ENCODE data around the gene CARD8. TPM values are rescaled to one million over a fixed set of nuclear protein-coding genes. Genes with fewer than 3 reads are reported as not detected.
"Not testable (repeated sequence)": the region's sequence is repeated elsewhere in the genome, so short reads cannot be mapped to it uniquely, and the experiment has no call there.

CARD8 gene, protein sequence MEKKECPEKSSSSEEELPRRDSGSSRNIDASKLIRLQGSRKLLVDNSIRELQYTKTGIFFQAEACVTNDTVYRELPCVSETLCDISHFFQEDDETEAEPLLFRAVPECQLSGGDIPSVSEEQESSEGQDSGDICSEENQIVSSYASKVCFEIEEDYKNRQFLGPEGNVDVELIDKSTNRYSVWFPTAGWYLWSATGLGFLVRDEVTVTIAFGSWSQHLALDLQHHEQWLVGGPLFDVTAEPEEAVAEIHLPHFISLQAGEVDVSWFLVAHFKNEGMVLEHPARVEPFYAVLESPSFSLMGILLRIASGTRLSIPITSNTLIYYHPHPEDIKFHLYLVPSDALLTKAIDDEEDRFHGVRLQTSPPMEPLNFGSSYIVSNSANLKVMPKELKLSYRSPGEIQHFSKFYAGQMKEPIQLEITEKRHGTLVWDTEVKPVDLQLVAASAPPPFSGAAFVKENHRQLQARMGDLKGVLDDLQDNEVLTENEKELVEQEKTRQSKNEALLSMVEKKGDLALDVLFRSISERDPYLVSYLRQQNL
- total RNA-seq = 100 to 1,000 TPM; 123 to 125 TPM

DNA sequence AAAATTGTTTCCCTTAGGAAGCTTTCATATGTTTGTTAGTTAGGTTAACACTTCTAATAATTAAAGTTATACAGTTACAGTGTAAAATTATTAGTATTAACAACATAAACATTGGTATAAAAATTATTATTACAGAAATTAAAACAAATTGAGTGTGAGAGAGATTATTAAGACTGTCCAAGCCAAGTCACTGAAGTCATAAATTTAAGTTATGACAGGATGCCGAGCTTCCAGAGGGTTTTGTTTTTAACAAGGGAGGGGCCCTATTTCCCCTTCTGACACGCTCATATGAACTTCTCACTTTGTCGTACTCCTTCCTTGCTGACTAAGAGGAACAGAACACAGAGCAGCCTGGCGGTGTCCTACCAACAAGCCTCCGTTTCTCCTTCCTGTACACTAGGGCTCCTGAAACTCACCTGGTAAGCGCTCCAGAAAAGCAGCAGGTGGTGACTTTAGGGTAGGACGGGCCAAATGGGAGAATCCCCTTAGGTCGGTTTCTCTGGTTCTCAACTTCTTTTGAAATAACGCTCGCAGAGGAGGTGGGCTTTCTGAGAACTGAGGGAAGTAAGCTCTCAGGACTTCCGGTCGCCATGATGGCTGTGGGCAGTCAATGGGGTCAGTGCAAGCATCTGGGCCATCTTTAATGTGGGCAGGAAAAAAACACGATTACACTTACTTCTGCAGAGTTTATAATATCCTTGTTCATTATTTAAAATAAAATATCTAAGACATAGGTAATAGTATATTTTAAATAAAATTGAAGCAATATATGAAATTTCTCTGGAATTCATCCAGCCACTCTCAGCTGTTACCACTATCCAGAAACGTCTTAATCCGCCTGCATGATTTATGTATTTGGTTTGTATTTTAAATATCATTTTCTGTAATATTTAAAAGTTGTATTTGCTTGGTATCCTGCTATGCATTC lies at the start of gene CARD8:
Gene CARD8 (minus strand): TSS at position 537 of the 928 bp plus-strand sequence. CDS start 14,892 bp downstream, outside the sequence.
- POLR2A ChIA-PET = interaction anchor here (0.6 to 1.6 kb wide), 4 partner anchors 11 to 238 kb away, joined by 3 to 9 read pairs (median 4); no protein-coding TSS in a partner anchor
- CTCF ChIA-PET = interaction anchor here (1.5 to 1.9 kb wide), 2 partner anchors 10 to 51 kb away, joined by 4 to 6 read pairs; no protein-coding TSS in a partner anchor

DNA sequence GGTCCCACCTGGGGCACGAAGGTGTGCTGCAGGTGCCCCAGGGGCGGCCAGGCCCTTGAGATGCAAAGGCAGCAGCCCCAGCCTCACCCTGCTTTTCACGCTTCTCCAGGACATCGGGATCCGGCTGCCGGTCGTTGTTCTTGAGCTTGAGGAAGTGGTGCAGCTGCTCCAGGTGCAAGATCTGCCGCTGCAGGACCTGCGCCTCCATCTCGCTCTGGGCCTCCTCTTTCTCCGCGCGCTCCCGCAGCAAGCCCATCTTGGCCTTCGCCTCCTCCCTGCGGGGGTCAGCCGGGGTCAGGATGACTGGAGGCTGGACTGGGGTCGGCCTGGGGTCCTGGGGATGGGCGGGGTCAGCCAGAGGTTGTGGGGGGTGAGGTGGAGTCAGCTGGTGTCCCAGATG lies 48.2 kb upstream of the CARD8 start:
- POLR2A ChIA-PET = no interaction called here
- CTCF ChIA-PET = no interaction called here

DNA sequence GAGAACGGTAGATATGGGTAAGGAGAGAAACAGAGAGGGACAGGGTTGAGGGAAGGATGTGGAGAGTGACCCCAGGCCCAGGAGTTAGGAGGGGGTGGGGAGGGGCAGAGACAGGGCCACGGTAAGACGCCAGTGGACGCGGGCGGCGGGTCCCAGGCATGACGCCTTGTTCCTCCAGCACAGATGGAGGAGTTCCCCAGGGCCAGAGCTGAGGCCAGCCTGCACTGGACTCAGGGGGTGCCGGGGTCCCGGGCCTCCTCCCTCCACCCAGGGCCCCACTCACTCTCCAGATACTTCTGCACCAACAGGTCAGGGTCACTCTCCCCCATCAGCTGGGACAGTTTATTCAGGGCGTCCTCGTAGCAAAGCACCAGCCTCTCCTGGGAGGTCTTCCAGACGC lies 47.7 kb upstream of the CARD8 start:
- ChIA-PET CTCF (no interaction called here), POLR2A (no interaction called here)

DNA sequence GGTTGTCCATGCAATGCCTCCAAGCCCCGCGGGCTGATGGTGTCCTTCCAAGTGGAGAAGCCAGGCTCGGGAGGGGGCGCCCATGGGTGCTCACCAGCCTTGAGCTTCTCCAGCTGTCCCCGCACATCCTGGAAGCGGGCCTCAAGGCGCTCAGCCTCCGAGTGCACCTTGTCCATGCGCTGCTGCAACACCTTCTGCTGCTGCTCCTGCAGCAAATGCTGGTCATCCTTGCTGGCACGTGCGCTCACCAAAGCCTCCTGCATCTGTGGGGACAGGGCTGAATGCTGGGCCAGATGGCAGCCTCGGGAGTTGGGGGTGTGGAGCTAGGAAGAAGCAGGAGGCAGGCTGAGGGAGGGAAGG lies 46.9 kb upstream of the CARD8 start:
- POLR2A ChIA-PET = no interaction called here
- CTCF ChIA-PET = no interaction called here

- CTCF ChIA-PET = no interaction called here
Observed at GRCh38 chr19:48301886-48302599, 46.3 kb upstream of the CARD8 start.

GRCh38 chr19:48297975-48298374 lies 42.3 kb upstream of the CARD8 start:
- CTCF ChIA-PET = interaction anchor here (1.1 kb wide), 1 partner anchor 14 kb away, joined by 3 read pairs; no protein-coding TSS in a partner anchor
- POLR2A ChIA-PET = no interaction called here

More at GRCh38 chr19:48301886-48302599, 46.3 kb upstream of the CARD8 start:
- POLR2A ChIA-PET = no interaction called here

GRCh38 chr19:48296963-48297734 lies 41.4 kb upstream of the CARD8 start:
- POLR2A ChIA-PET = no interaction called here
- CTCF ChIA-PET = interaction anchor here (1.1 kb wide), 1 partner anchor 15 kb away, joined by 3 read pairs; no protein-coding TSS in a partner anchor

- CTCF ChIA-PET = interaction anchor here (1.2 kb wide), 1 partner anchor 320 kb away, joined by 3 read pairs; no protein-coding TSS in a partner anchor
Observed at GRCh38 chr19:48295458-48295857, 39.7 kb upstream of the CARD8 start.

DNA sequence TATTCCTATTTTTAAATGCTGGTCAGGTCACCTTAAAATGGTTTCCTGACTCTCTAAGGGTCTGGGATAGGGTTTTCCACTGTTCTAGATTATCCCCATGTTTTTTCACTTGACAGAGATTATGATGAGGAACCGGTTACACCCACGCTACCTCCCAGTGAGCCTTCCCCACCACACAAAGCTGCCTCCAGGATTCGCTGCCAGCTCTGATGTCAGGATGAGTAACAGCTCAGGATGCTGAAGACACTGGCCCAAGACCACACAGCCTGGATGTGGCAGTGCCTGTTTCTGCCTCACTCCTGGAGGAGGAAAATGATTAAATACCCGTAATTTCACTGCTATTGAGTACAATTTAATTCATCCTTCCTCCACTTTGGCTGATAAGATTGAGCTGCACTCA lies 37.1 kb upstream of the CARD8 start:
- POLR2A ChIA-PET = no interaction called here
- CTCF ChIA-PET = interaction anchor here (0.9 to 3.5 kb wide), 7 partner anchors 16 to 77 kb away, joined by 3 to 15 read pairs (median 4); no protein-coding TSS in a partner anchor

More at GRCh38 chr19:48295458-48295857, 39.7 kb upstream of the CARD8 start:
- POLR2A ChIA-PET = no interaction called here

DNA sequence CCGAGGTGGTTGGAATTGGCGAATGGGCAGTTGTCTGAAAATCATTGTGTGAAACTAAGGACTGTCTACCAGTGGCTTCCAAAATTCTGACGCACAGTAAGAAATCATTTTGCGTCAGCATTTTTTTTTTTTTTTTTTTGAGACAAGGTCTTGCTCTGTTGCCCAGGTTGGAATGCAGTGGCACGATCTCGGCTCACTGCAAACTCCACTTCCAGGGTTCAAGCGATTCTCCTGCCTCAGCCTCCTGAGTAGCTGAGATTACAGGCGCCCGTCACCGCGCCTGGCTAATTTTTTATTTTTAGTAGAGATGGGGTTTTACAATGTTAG lies 35.7 kb upstream of the CARD8 start:
- CTCF ChIA-PET = interaction anchor here (0.6 to 3.5 kb wide), 7 partner anchors 23 to 88 kb away, joined by 3 to 15 read pairs (median 4); no protein-coding TSS in a partner anchor
- POLR2A ChIA-PET = not testable (repeated sequence)

DNA sequence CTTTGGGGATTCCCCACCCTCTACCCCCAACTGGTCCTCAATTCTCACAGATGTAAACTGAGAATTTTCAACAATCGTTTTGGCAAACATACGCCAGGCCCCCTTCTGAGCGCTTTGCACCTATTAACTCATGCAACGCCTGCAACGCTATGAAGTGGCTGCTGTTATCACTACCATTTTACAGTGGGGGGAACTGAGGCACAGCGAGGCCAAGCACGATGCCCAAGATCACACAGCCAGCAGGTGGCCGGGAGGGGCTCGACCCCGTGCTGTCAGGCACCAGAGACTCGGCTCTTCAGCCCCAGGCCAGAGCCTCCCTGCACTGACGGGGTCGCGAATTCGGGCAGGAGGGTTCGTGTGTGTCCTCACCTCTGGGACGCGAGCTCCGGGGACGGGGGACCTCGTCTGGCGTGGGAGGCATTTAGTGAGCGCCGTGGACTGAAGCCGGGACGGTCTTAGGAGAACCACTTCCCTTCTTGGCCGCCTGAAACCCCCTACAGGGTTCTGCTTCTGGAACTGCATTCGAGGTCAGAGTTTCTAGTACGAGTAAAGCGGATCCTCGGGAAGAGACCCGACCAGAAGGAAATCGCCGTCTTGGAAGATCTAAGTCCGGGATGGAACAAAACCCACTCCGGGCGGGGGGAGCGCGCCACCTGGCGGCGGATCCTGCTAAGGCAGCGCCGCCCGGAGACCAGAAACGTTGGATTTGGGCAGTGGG lies 35.2 kb upstream of the CARD8 start:
- POLR2A ChIA-PET = no interaction called here
- CTCF ChIA-PET = interaction anchor here (0.6 to 3.5 kb wide), 5 partner anchors 23 to 285 kb away, joined by 3 to 15 read pairs (median 13); no protein-coding TSS in a partner anchor

DNA sequence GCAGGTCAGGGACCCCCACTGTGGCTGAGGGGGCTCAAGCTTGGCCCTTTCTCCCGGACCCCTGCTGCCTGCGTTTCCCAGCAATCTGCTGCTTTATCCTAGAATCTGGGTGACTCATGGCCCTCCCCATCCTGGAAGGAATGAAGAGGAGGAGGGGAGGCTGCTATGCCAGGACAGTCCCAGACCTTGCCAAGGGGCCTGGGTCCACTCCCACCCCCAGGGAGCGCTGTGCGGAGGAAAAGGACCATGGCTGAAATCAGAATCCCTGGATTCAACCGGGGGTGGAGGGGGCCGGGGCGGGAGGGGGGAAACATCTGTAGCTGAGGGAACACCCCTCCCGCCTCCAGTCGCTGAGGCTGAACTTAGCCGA lies 34.7 kb upstream of the CARD8 start:
- ChIA-PET CTCF (interaction anchor here (0.6 to 3.5 kb wide), 6 partner anchors 22 to 294 kb away, joined by 3 to 15 read pairs (median 4); no protein-coding TSS in a partner anchor), POLR2A (no interaction called here)

DNA sequence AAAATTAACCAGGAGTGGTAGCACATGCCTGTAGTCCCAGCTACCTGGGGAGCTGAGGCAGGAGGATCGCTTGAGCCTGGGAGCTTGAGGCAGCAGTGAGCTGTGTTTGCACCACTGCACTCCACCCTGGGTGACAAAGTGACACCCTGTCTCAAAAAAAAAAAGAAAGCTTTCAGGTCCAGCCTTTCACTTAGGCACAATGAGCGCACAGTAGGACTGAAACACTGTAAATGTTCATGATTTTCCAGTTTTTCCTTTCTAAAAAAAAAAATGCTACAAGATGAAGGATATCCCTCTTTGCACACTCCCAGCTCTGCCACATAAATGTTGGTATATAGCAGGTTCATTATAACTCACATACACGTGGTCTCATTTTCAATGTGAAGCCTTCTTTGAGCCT lies 32.0 kb upstream of the CARD8 start:
- ChIA-PET POLR2A (no interaction called here), CTCF (no interaction called here)

- ChIA-PET CTCF (interaction anchor here (0.6 kb wide), 1 partner anchor 389 kb away, joined by 3 read pairs; no protein-coding TSS in a partner anchor), POLR2A (no interaction called here)
Observed at GRCh38 chr19:48284896-48285295, 29.2 kb upstream of the CARD8 start.

GRCh38 chr19:48283908-48284307 lies 28.2 kb upstream of the CARD8 start:
- ChIA-PET POLR2A (no interaction called here), CTCF (no interaction called here)

DNA sequence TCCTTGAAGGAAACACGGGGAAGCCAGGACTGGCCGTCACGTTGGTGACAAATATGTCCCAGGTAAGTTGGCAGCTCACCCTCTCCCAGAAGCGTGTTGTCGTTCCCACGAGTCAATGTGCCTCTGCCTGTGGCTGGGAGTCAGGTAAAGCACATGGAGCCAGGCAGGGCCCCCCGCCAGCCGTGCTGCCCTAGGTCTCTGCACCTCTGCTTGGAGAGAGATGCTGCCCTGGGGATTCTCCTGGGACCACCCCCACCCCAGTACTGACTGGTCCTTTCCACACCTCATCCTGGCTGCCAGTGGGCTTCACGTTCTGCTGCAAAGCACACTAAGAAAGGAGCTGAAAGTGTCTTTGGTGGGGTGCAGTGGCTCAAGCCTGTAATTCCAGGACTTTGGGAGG lies 24.0 kb upstream of the CARD8 start:
- ChIA-PET POLR2A (no interaction called here), CTCF (interaction anchor here (1.0 kb wide), 1 partner anchor 11 kb away, joined by 3 read pairs; no protein-coding TSS in a partner anchor)

DNA sequence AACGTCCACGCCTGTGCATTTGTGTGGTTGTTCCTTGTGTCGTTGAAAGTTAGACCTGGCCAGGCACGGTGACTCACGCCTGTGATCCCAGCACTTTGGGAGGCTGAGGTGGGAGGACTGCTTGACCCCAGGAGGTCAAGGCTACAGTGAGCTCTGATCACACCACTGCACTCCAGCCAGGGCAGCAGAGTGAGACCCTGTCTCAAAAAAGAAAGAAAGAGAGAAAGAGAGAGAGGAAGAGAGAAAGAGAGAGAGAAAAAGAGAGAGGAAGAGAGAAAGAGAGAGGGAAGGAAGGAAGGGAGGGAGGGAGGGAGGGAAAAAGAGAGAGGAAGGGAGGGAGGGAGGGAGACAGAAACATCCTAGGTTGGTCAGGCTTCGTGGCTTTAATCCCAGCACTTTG lies 19.2 kb upstream of the CARD8 start:
- ChIA-PET CTCF (interaction anchor here (1.0 kb wide), 1 partner anchor 18 kb away, joined by 3 read pairs; no protein-coding TSS in a partner anchor), POLR2A (no interaction called here)

GRCh38 chr19:48274173-48274572 lies 18.5 kb upstream of the CARD8 start:
- ChIA-PET CTCF (interaction anchor here (0.6 to 0.7 kb wide), 2 partner anchors 24 to 416 kb away, joined by 3 to 5 read pairs; no protein-coding TSS in a partner anchor), POLR2A (no interaction called here)
